ENCODE results near the gene PPP5C. TPM values are rescaled to one million over a fixed set of nuclear protein-coding genes. Genes with fewer than 3 reads are reported as not detected.

The PPP5C gene
- total and polyA plus RNA-seq, 9 of the 15 experiments (the other 6 are each of a cell fraction or from before 2014, with no cell fraction given): 1.9 to 166 (median 108) TPM

- in situ Hi-C loops (cut with MboI) (no loop called here), intact Hi-C loops (cut with micrococcal nuclease) (no loop called here)
- no peak for FAIRE-seq
- peaks cover 10% of the 10 kb centered on the region; the same call in 1 of the 2 replicates for H4K20me1 ChIP-seq (replicated peaks; ENCODE audit: control insufficient read depth, insufficient read depth, low read length)
- 89% methylated on average over 17 of the region's 18 CpGs for WGBS (ENCODE audit: insufficient coverage, low coverage, missing lambda C conversion rate)
- CTCF ChIA-PET (ENCODE audit: low intra/inter-chr PET ratio): no interaction called here
- H3K9ac ChIP-seq (ENCODE audit: insufficient read depth in 1 of 2, low read depth in 2 of 2, low read length in 2 of 2): no peak overlapping the region
- H3K9me1 ChIP-seq (ENCODE audit: control insufficient read depth, insufficient read depth, low read length): peaks cover 3% of the 10 kb centered on the region
- no peak for DNase-seq (ENCODE audit: extremely low read depth in 1 of 4, low spot score in 3 of 4)
- BruUV-seq (replicated peaks): no TSS peak
- POLR2A ChIA-PET: no interaction called here
- no peak for ATAC-seq
- H3K4me1 ChIP-seq (replicated peaks in 1 of 2; ENCODE audit: control insufficient read depth in 2 of 2, insufficient read depth in 2 of 2, low read length in 2 of 2): peaks cover 22 to 46% of the 10 kb centered on the region in 2 experiments
- no peaks in the 10 kb centered on the region for H3K27me3 ChIP-seq (ENCODE audit: control insufficient read depth in 2 of 2, insufficient read depth in 2 of 2, low read length in 2 of 2)
- no peak overlapping the region for H3K27ac ChIP-seq (ENCODE audit: extremely low read depth, low read depth, low read length)
- TF ChIP-seq SPI1 (IDR thresholded peaks at IDR 0.05; ENCODE audit: borderline replicate concordance, low read depth, low read length): 0 out of 2 replicates have a peak, but pooled peaks have one; percentile 29
- TF ChIP-seq HEY1 (CRISPR knock-in tag; IDR thresholded peaks at IDR 0.05; ENCODE audit: borderline replicate concordance): no peak
- TF ChIP-seq ZNF212 (CRISPR knock-in tag; IDR thresholded peaks at IDR 0.05): no peak
- no peak for TF ChIP-seq ZNF263 (CRISPR knock-in tag; IDR thresholded peaks at IDR 0.05; ENCODE audit: borderline replicate concordance)
- peak; percentile 28 for TF ChIP-seq ZFP36 (IDR thresholded peaks at IDR 0.05; ENCODE audit: low read depth, low read length, partially characterized antibody)
- H3K9me3 ChIP-seq (replicated peaks; ENCODE audit: control insufficient read depth, insufficient read depth, low read depth, low read length): no peaks in the 10 kb centered on the region
- no peak overlapping the region for H2AFZ ChIP-seq (ENCODE audit: low read depth, low read length)
- no peak overlapping the region for H3K4me3 ChIP-seq
- peaks cover 70% of the 10 kb centered on the region for H3K79me2 ChIP-seq (ENCODE audit: control insufficient read depth, insufficient read depth, low read length)
- H3K4me2 ChIP-seq (ENCODE audit: insufficient read depth, low read length): no peak overlapping the region
- peaks cover 71% of the 10 kb centered on the region for H3K36me3 ChIP-seq (ENCODE audit: control insufficient read depth, insufficient read depth, low read length)
Measured at GRCh38 chr19:46351241-46352041, 4.6 kb downstream of the PPP5C start.
